Natural killer cell (primary cell): ENCODE results near the gene PRSS50. TPM values are rescaled to one million over a fixed set of nuclear protein-coding genes. Genes with fewer than 3 reads are reported as not detected.

Experiments
- ATAC-seq, 3 donors: fragments of 150-1000 bp in 2 of 3; fragments of 200-7000 bp in 1 of 3; cut with Tn5 transposase; 1 replicate in 1 of 3; 2 replicates in 2 of 3; pipeline ENCODE4 v1.10.0; 2021; ENCODE audit warnings: mild to moderate bottlenecking in 2 of 3, moderate library complexity in 2 of 3
- DNase-seq, 2 donors: peaks; one replicate each; pipeline versions ENCODE4 v3.0.0 to v3.0.0-alpha.2; 2013 to 2021; ENCODE audit warnings: mixed read lengths in 1 of 2
- H3K27ac ChIP-seq: one replicate; pipeline ENCODE4 v1.5.1; 2013; ENCODE audit warnings: mild to moderate bottlenecking, low read length
- H3K27me3 ChIP-seq: one replicate; pipeline ENCODE4 v1.6.1; 2013; ENCODE audit warnings: low read length; ENCODE audit not compliant: control insufficient read depth, insufficient read depth
- H3K36me3 ChIP-seq: one replicate; pipeline ENCODE4 v1.6.1; 2013; ENCODE audit warnings: low read length; ENCODE audit not compliant: control insufficient read depth, insufficient read depth
- H3K4me1 ChIP-seq: one replicate; pipeline ENCODE4 v1.6.1; 2013; ENCODE audit warnings: low read length; ENCODE audit not compliant: control insufficient read depth, insufficient read depth
- H3K4me3 ChIP-seq: one replicate; pipeline ENCODE4 v1.5.1; 2013; ENCODE audit warnings: low read length
- H3K9me3 ChIP-seq: one replicate; pipeline ENCODE4 v1.6.1; 2013; ENCODE audit warnings: low read length; ENCODE audit not compliant: control insufficient read depth, insufficient read depth
- H3K27ac Mint-ChIP-seq, 2 donors: one replicate each; pipeline ENCODE4 v1.8.0; 2022; ENCODE audit warnings: mild to moderate bottlenecking in 2 of 2, mixed read lengths in 2 of 2, moderate library complexity in 1 of 2
- H3K27me3 Mint-ChIP-seq, 2 donors: one replicate each; pipeline ENCODE4 v1.8.0; 2022; ENCODE audit warnings: low read depth in 2 of 2, mixed read lengths in 2 of 2
- H3K36me3 Mint-ChIP-seq: one replicate; pipeline ENCODE4 v1.8.0; 2022; ENCODE audit warnings: mixed read lengths
- H3K4me1 Mint-ChIP-seq, 2 donors: one replicate each; pipeline ENCODE4 v1.8.0; 2022; ENCODE audit warnings: mixed read lengths in 2 of 2
- H3K4me3 Mint-ChIP-seq: one replicate; pipeline ENCODE4 v1.8.0; 2022; ENCODE audit warnings: mild to moderate bottlenecking, moderate library complexity, mixed read lengths
- H3K9me3 Mint-ChIP-seq, 2 donors: one replicate each; pipeline ENCODE4 v1.8.0; 2022; ENCODE audit warnings: mixed read lengths in 2 of 2
- CTCF ChIP-seq: fragments of 200-600 bp; IDR thresholded peaks from one replicate; pipeline ENCODE4 v1.8.0; 2022; ENCODE audit warnings: antibody characterized with exemption
- WGBS: methylation state at CpG from one replicate; pipeline ENCODE4 v1.1.7; 2013; ENCODE audit warnings: missing lambda C conversion rate; ENCODE audit not compliant: insufficient coverage; 5-methylcytosine and 5-hydroxymethylcytosine counted together
- intact Hi-C: fragments of 100-400 bp; cut with micrococcal nuclease; formaldehyde crosslinking; loops from one replicate; pipeline ENCODE4 v1.14.2; 2022
- total RNA-seq, 4 donors: library from RNA; stranded (reverse); fragments of 120-200 nt in 1 of 4; gene quantifications; one replicate each; pipeline versions ENCODE4 v1.2.3 to v1.2.4, GENCODE V29; 2013 to 2022

Gene PRSS50
- total RNA-seq, 3 donors from 2014 or later (not counting 1 experiment from before 2014, with no cell fraction given), result 0.16 TPM; not detected in 2

GRCh38 chr3:46695962-46696894 lies 21.4 kb downstream of the PRSS50 start:
- TF ChIP-seq CTCF, result no peak
- no peaks in the 10 kb centered on the region for H3K36me3 Mint-ChIP-seq
- Histone ChIP-seq H3K27me3 (peaks cover 13% of the 10 kb centered on the region), H3K27ac (no peak overlapping the region), H3K9me3 (no peaks in the 10 kb centered on the region), H3K36me3 (no peaks in the 10 kb centered on the region), H3K4me3 (no peak overlapping the region), H3K4me1 (peaks cover 41% of the 10 kb centered on the region)
- H3K27ac Mint-ChIP-seq, result no peak overlapping the region
- H3K4me3 Mint-ChIP-seq, result peak overlapping the region; percentile 28
- H3K27me3 Mint-ChIP-seq, result peaks cover 0 to 19% of the 10 kb centered on the region in 2 donors
- intact Hi-C loops, result no loop called here
- no peak for ATAC-seq
- DNase-seq, result peak in 1 of 2 donors; percentile 26
- WGBS, result 95% methylated on average over 4 of the region's 4 CpGs
- H3K9me3 Mint-ChIP-seq, result no peaks in the 10 kb centered on the region
- peaks cover 4 to 32% of the 10 kb centered on the region in 2 donors for H3K4me1 Mint-ChIP-seq

GRCh38 chr3:46695177-46695961 lies 22.3 kb downstream of the PRSS50 start:
- DNase-seq, result peak in 1 of 2 donors; percentile 69
- Histone ChIP-seq H3K9me3 (no peaks in the 10 kb centered on the region), H3K36me3 (no peaks in the 10 kb centered on the region), H3K4me1 (peaks cover 47% of the 10 kb centered on the region), H3K27ac (no peak overlapping the region), H3K4me3 (no peak overlapping the region), H3K27me3 (peaks cover 13% of the 10 kb centered on the region)
- H3K4me1 Mint-ChIP-seq, result peaks cover 4 to 32% of the 10 kb centered on the region in 2 donors
- H3K36me3 Mint-ChIP-seq, result no peaks in the 10 kb centered on the region
- H3K27me3 Mint-ChIP-seq, result peaks cover 0 to 17% of the 10 kb centered on the region in 2 donors
- no peaks in the 10 kb centered on the region for H3K9me3 Mint-ChIP-seq
- ATAC-seq, result peak in 1 of 3 donors; percentile 27
- TF ChIP-seq CTCF, result peak; percentile 19
- 43% methylated on average over 11 of the region's 11 CpGs for WGBS
- H3K4me3 Mint-ChIP-seq, result peak overlapping the region; percentile 28
- intact Hi-C loops, result no loop called here
- H3K27ac Mint-ChIP-seq, result peak overlapping the region in 1 of 2 donors; percentile 38

GRCh38 chr3:46694520-46694919 lies 23.1 kb downstream of the PRSS50 start:
- Histone ChIP-seq H3K4me1 (peaks cover 43% of the 10 kb centered on the region), H3K9me3 (no peaks in the 10 kb centered on the region), H3K27ac (no peak overlapping the region), H3K27me3 (peaks cover 13% of the 10 kb centered on the region), H3K4me3 (no peak overlapping the region), H3K36me3 (no peaks in the 10 kb centered on the region)
- peak overlapping the region; percentile 13 for H3K4me3 Mint-ChIP-seq
- H3K9me3 Mint-ChIP-seq, result no peaks in the 10 kb centered on the region
- H3K36me3 Mint-ChIP-seq, result no peaks in the 10 kb centered on the region
- DNase-seq, result no peak
- peaks cover 0 to 15% of the 10 kb centered on the region in 2 donors for H3K27me3 Mint-ChIP-seq
- intact Hi-C loops, result no loop called here
- ATAC-seq, result no peak
- peaks cover 4 to 32% of the 10 kb centered on the region in 2 donors for H3K4me1 Mint-ChIP-seq
- TF ChIP-seq CTCF, result no peak
- peak overlapping the region in 1 of 2 donors; percentile 38 for H3K27ac Mint-ChIP-seq
- WGBS, result 95% methylated on average over 3 of the region's 3 CpGs
